Activated T-cell treated with anti-CD3 and anti-CD28 coated beads for 24 hours (primary cell): ENCODE measurements around the gene HOXA4.

Experiments used
- DNase-seq: peaks from one replicate; pipeline ENCODE4 v3.0.0-alpha.2; 2020; ENCODE audit warnings: low read depth

The HOXA4 gene

DNA sequence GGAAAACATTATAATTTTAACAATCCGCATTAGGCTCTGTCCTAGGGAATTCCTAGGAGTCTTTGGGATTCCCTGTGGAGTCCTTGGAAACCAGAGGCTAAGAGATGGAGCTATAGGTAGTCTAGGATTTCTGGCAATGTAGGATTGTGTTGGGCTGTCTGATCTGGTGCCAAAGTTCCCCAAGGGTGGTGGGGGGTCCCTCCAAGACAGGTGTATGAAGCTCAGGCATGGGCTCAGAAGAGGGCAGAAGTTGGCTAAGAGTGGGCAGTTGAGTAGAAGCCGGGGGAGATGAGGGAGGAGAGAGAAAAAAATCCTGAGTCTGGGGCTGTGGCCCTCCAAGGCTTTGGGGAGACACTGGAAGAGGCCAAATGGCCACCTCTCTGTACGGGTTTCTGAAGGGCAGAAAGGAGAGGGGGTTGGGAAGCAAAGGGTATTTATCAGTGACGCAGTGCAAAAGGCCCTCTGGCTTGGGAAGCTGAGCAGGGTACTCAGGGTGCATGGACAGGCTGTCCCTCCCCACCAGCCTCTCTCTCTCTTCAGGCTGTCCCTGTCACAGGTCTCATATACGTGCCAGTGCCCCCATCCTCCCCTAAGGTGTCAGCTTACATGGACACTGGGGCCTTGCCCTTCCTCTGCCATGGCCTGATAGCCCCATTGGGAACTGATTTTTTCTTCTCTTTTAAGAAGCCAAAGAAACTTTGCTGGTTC, 16.1 kb upstream of the HOXA4 start:
- DNase-seq = no peak

GRCh38 chr7:27145914-27146412, 15.4 kb upstream of the HOXA4 start:
- no peak for DNase-seq

GRCh38 chr7:27145165-27145913, 14.8 kb upstream of the HOXA4 start:
- DNase-seq = no peak

DNA sequence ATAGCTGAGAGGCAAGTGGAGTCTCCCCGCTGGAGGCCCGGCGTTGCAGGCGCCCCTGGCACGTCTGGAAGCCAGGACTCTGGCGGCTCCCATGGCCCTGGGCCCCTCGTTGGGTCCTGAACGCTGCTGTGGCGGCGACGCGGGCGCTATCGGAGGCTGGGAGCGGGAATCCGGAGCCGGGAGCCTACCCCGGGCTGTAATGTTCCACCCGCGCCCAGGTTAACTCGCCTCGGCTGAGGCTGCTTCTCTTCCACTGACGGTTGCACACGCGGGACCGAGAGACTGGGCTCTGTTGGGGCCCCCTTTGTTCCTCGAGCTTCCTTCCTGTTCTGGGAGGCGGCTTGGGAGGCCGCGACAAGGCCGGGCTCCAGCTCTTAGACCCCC, 14.2 kb upstream of the HOXA4 start:
- DNase-seq = no peak

DNA sequence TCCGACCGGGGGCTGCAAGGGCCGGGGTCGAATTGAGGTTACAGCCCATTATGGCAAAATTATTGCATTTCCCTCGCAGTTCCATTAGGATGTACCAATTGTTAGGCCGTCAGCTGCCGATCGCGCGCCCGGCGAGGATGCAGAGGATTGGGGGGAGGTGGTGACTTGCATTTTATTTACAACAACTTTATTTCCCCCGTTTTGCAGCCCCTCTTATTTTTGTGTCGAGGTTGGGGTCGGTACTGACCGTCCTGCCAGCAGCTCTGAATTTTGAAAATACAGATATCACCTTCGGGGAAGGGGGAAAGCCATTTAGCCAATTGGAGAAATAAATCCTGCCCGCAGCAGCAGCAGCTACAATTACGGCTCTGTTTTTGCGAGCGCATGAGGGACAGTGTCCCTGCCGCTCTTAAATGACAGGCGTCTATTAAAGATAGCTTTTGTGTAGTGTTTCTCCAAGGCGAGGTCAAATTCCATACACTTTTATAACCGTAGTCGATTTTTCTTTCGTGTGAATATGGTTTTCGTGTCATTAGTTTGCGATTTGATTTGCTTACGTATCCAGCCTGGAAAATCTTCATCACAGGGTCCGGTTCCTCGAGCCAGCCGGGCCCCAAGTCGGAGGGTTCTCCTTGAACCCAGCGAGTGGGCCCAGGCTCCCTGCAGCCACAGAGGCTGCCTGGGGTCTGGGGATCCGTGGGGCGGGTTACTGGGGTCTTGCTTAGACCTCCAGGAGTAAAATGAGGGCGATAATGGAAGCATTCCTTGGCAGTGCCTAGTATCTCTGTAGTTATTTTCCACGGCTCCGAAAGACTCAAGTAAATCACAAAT, 13.6 kb upstream of the HOXA4 start:
- no peak for DNase-seq

DNA sequence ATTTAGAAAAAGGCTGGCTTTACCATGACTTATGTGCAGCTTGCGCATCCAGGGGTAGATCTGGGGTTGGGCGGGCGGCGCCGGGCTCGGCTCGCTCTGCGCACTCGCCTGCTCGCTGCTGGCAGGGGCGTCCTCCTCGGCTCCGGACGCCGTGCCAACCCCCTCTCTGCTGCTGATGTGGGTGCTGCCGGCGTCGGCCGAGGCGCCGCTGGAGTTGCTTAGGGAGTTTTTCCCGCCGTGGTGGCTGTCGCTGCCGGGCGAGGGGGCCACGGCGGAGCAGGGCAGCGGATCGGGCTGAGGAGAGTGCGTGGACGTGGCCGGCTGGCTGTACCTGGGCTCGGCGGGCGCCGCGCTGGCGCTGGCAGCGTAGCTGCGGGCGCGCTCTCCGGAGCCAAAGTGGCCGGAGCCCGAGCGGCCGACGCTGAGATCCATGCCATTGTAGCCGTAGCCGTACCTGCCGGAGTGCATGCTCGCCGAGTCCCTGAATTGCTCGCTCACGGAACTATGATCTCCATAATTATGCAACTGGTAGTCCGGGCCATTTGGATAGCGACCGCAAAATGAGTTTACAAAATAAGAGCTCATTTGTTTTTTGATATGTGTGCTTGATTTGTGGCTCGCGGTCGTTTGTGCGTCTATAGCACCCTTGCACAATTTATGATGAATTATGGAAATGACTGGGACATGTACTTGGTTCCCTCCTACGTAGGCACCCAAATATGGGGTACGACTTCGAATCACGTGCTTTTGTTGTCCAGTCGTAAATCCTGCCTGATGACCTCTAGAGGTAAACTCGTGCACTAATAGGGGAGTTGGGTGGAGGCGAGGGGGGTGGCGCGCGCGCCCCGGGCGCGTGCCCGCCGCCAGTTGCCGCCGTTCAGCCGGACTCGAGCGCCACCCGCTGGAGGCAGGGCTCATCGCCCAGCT, 12.7 kb upstream of the HOXA4 start, which contains the start of gene HOXA5:
Gene HOXA5 (minus strand): TSS at position 659 of the 927 bp plus-strand sequence. CDS start 74 bp downstream, at position 585.
- DNase-seq = no peak

- DNase-seq = no peak
These were observed 12.0 kb upstream of the HOXA4 start for GRCh38 chr7:27142580-27143022.

DNA sequence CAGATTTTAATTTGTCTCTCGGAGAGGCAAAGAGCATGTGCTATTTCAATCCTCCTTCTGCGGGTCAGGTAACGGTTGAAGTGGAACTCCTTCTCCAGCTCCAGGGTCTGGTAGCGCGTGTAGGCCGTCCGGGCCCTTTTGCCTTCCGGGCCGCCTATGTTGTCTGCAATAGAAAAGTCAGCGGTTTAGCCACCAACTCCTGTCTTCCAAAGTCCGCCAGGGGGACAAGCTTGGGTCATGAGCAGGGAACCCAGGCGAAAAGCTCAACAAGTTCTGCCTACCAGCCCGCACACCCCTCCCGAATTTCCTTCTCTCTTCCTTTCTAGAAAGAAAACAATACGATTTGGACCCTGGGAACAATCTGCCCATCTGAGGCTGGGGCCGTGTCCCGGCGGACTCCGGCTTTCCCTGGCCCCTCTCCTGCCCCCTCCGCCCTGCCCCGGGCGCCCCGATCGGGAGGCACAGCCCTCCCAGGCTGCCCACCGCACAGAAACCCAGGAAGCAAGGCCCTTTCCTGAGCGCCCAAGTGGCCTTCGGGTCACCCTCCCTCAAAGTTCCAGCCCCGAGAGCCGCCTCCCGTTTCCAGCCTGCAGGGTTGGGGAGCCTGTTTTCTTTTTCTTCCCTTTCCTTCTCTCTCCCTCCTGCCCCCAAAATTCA, 11.5 kb upstream of the HOXA4 start:
- no peak for DNase-seq

DNA sequence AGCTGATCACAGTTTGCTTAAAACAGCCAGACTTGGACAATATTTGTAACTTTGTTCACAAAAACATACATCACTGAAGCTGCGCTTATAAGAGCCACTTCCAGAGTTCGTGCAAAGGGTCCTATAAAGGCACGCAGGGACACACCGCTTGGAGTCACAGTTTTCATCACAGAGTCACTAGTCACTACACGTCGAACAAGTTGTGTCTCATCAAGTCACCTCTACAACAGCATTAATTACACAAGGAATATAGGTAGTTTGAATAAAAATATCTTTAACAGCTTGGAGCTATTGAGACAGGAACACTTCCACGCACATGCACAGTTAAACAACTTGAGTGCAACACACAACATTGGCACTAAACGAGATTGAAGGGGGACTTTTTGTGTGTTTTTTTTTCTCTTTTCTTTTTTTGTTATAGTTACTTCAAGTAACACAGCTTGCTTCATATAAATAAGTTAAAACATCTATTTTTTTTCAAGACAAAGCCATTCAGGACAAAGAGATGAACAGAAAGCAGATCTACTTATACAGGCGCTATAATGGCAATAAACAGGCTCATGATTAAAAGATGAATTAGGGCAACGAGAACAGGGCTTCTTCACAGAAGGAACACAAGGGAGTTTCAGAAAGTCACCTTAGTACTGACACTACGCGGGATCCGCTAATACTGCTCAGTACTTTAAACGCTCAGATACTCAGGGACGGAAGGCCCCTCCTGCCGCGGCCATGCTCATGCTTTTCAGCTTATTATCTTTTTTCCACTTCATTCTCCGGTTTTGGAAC, 10.8 kb upstream of the HOXA4 start:
- DNase-seq = no peak

GRCh38 chr7:27140126-27140857, 9.7 kb upstream of the HOXA4 start:
- DNase-seq = no peak

DNA sequence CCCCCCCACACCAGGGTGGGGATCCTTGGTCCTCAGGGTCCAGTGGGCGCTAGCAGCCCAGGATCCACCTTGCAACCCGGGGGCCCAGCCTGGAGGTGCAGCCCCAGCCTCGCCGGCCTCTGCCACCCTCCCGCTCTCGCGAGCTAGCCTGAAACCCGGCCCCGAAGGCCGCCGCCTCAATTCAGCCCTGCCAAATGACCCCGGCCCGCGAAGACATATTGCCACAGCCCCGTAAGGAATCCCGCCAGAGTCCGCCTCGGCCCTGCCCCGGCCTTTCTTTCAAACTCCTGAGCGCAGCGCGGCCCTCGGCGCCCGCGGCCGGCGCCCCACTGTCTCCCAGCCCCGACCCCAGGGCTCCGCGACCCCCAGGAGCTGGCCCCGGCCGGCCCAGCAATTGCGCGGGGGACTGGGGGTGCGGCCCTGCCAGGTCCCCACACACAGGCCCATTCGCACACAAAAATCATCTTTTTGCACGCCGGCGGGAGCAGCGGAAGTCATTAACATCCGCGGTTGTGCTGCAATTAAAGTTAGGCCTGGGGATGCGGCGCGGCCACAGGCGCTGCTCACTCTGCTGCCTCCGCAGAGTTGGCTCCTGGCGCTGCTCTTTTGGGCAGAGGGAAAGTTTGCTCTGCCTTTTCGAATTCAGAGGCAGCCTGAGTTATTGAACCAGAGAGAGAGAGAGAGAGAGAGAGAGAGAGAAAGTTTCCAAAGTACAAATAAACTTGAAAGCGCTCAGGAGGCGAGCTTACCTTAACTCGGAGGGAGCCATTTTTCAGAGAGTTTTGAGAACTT, 9.0 kb upstream of the HOXA4 start:
- DNase-seq = no peak

DNA sequence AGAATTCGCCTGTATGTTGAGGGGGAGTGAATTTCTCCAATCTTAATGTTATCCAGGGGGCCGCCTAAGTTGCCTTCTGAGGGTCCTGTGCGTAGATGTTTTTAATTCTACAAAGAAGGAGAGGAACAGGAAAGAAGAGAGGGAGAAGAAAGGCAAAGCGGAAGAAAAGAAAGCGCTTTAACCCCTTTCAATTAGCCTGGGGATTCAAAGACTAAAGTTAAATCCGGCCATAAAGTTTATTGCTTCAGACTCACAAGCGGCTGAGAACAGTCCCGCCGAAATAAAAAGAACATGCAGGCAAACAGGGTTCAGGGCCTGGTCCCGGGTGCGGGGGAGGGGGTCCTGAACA, 8.4 kb upstream of the HOXA4 start:
- no peak for DNase-seq

- DNase-seq = no peak
These were observed 7.9 kb upstream of the HOXA4 start for GRCh38 chr7:27138472-27138871.

GRCh38 chr7:27137640-27138315, 7.2 kb upstream of the HOXA4 start:
- DNase-seq = no peak

GRCh38 chr7:27134392-27134791, 3.8 kb upstream of the HOXA4 start:
- DNase-seq = no peak

DNA sequence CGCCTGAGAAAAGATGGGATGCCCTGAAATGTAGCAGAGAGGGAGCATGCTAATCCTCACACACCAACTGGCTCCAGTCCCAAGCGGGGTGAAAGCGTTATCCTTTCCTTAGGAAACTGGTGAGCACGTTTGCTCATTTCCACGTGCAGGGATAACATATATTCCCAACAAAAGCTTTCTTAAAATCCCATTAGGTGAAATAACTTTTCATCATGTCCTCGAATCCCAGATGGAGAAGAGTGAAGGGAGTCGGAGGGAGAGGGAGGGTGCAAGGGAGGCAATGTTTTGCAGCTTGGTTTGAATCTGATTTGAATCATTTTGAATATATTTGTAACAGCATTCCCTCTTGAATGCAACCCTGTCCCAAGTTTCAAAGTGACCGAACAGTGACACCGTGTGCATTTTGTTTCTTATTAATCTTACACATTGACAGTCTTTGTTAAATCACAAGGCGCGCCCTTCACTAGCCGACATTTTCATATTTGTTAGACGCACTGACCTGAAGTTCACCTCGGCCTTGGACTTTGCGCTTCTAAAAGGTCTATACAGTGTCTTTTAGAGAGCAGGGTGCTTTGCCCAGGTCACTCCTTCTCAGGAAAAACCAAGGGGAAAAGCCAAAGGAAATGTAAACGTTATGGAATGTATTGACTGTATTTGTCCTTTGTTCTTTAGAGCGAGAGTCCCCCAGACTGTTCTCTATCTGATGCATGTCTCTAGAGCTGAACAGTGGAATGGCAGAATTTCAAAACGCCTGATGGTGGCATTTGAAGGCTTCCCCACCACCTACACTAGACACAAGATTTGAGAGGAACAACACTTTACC, 3.1 kb upstream of the HOXA4 start:
- no peak for DNase-seq

DNA sequence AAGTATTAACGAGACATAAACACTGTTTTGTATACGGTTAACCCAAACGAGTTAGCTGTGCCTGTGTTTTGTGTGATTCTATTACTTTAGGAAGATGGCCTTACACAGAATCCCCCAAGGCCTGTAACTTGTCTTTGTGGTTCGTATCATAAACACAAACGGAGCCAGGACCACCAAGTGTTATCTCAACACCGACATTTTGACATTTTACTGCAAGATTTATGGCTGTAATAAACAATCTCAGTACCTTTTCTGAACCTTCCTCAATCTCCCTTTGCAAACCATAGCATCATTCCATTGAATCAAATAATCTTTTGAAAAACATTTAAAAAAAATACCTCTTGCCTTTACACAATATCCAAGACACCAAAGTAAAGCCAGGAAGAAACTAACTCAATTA, 2.4 kb upstream of the HOXA4 start:
- DNase-seq = no peak
